C4-2B (cell line): Measurements from ENCODE around the gene SEPTIN10.

Experiments
- CTCF ChIP-seq: fragments of 450-650 bp; conservative IDR thresholded peaks from 2 replicates; pipeline ENCODE4 v1.5.1; 2017; ENCODE audit warnings: mild to moderate bottlenecking
- ZFX ChIP-seq: fragments of 450-650 bp; IDR thresholded peaks from 2 replicates; pipeline ENCODE4 v1.6.1; 2017

GRCh38 chr2:109531896-109532727 lies 81.7 kb downstream of the SEPTIN10 start:
- no peak for TF ChIP-seq CTCF
- TF ChIP-seq ZFX: no peak
